Endodermal cell (in vitro differentiated cells): ENCODE results near the gene MRTO4. TPM values are rescaled to one million over a fixed set of nuclear protein-coding genes. Genes with fewer than 3 reads are reported as not detected.
"Not testable (repeated sequence)": the region's sequence is repeated elsewhere in the genome, so short reads cannot be mapped to it uniquely, and the experiment has no call there.

Experiments
- DNase-seq: peaks from one replicate; pipeline ENCODE4 v3.0.0-alpha.2; 2017
- H3K27ac ChIP-seq: 2 replicates; pipeline ENCODE4 v1.5.1; 2013; ENCODE audit warnings: mild to moderate bottlenecking, low read depth, low read length, moderate library complexity
- H3K27me3 ChIP-seq: 2 replicates; pipeline ENCODE4 v1.6.1; 2013; ENCODE audit warnings: mild to moderate bottlenecking, low read length, moderate library complexity; ENCODE audit not compliant: insufficient read depth, control insufficient read depth, poor library complexity, severe bottlenecking
- H3K36me3 ChIP-seq: 2 replicates; pipeline ENCODE4 v1.7.0; 2013; ENCODE audit warnings: mild to moderate bottlenecking, low read length, moderate library complexity; ENCODE audit not compliant: control insufficient read depth, insufficient read depth
- H3K4me1 ChIP-seq: one replicate; pipeline ENCODE4 v1.7.0; 2013; ENCODE audit warnings: low read length; ENCODE audit not compliant: control insufficient read depth, insufficient read depth
- H3K4me3 ChIP-seq: 2 replicates; pipeline ENCODE4 v1.5.1; 2013; ENCODE audit warnings: mild to moderate bottlenecking, low read length, moderate library complexity
- H3K9ac ChIP-seq: 2 replicates; pipeline ENCODE4 v1.6.1; 2013; ENCODE audit warnings: mild to moderate bottlenecking, low read length, moderate library complexity; ENCODE audit not compliant: poor library complexity, severe bottlenecking; ENCODE audit errors: extremely low read depth
- H3K9me3 ChIP-seq: 2 replicates; pipeline ENCODE4 v1.6.1; 2013; ENCODE audit warnings: mild to moderate bottlenecking, low read length, moderate library complexity; ENCODE audit not compliant: control insufficient read depth
- H3K27ac Mint-ChIP-seq: 2 replicates; pipeline ENCODE4 v1.8.0; 2020; ENCODE audit warnings: mixed read lengths
- H3K27me3 Mint-ChIP-seq: 2 replicates; pipeline ENCODE4 v1.8.0; 2021; ENCODE audit warnings: mild to moderate bottlenecking, mixed read lengths; ENCODE audit not compliant: insufficient read depth
- H3K36me3 Mint-ChIP-seq: 2 replicates; pipeline ENCODE4 v1.8.0; 2020; ENCODE audit warnings: low read depth, mixed read lengths
- H3K4me1 Mint-ChIP-seq: 2 replicates; pipeline ENCODE4 v1.8.0; 2020; ENCODE audit warnings: mixed read lengths
- H3K4me3 Mint-ChIP-seq: 2 replicates; pipeline ENCODE4 v1.8.0; 2020; ENCODE audit warnings: mild to moderate bottlenecking, moderate library complexity, mixed read lengths
- H3K9me3 Mint-ChIP-seq: 2 replicates; pipeline ENCODE4 v1.8.0; 2020; ENCODE audit warnings: mild to moderate bottlenecking, mixed read lengths
- WGBS, 2 experiments: methylation state at CpG; one replicate each; pipeline versions ENCODE4 v1.1.5 to v1.1.7; 2013; ENCODE audit warnings: missing lambda C conversion rate in 2 of 2, mixed read lengths in 1 of 2; ENCODE audit not compliant: insufficient coverage in 1 of 2, insufficient read length in 1 of 2; 5-methylcytosine and 5-hydroxymethylcytosine counted together
- total RNA-seq, 2 donors: library from RNA; stranded (reverse); fragmentation: NEBNext Ultra II Directional in 1 of 2; extraction: Animal tissue kit (Norgen Biotek cat#: 25700) in 1 of 2; gene quantifications; 2 replicates in 1 of 2; 3 replicates in 1 of 2; pipeline ENCODE4 v1.2.1, GENCODE V29; 2021
- TF ChIP-seq, protein P1 (sequence below): fragments of 200-600 bp; sonication (generic); conservative IDR thresholded peaks from 2 replicates; pipeline ENCODE4 v1.5.0; 2021; ENCODE audit warnings: antibody characterized with exemption, mild to moderate bottlenecking

Gene MRTO4
- total RNA-seq, 2 donors from 2014 or later = 37.7 to 44.5 TPM

DNA sequence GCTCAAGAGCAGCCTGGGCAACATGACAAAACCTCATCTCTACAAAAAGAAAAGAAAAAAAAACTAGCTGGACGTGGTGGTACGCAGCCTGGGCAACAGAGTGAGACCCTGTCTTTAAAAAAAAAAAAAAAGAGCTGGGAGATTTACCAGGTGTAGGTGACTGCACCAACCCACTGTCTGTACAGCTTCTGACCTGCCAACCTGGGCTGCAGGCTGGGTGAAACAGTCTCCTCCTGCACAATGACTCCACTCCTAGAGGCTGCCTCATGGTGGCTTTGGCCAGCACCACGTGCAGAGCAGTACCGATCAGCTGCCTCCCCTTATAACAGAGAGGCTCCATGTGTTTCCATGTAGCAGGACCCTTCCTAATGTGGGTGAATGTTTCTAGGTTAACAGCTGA is 3.7 kb downstream of the MRTO4 start:
- no peaks in the 10 kb centered on the region for H3K27me3 Mint-ChIP-seq
- no peaks in the 10 kb centered on the region for H3K9me3 Mint-ChIP-seq
- H3K36me3 ChIP-seq = peaks cover 55% of the 10 kb centered on the region
- H3K27ac Mint-ChIP-seq = no peak overlapping the region
- TF ChIP-seq, protein P1, sequence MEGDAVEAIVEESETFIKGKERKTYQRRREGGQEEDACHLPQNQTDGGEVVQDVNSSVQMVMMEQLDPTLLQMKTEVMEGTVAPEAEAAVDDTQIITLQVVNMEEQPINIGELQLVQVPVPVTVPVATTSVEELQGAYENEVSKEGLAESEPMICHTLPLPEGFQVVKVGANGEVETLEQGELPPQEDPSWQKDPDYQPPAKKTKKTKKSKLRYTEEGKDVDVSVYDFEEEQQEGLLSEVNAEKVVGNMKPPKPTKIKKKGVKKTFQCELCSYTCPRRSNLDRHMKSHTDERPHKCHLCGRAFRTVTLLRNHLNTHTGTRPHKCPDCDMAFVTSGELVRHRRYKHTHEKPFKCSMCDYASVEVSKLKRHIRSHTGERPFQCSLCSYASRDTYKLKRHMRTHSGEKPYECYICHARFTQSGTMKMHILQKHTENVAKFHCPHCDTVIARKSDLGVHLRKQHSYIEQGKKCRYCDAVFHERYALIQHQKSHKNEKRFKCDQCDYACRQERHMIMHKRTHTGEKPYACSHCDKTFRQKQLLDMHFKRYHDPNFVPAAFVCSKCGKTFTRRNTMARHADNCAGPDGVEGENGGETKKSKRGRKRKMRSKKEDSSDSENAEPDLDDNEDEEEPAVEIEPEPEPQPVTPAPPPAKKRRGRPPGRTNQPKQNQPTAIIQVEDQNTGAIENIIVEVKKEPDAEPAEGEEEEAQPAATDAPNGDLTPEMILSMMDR = no peak
- no peaks in the 10 kb centered on the region for H3K9me3 ChIP-seq
- no peak overlapping the region for H3K4me3 Mint-ChIP-seq
- no peak overlapping the region for H3K27ac ChIP-seq
- H3K27me3 ChIP-seq = no peaks in the 10 kb centered on the region
- no peak for DNase-seq
- no peak overlapping the region for H3K9ac ChIP-seq
- H3K4me1 ChIP-seq = no peaks in the 10 kb centered on the region
- no peak overlapping the region for H3K4me3 ChIP-seq
- 95 to 100% methylated on average over 2 to 4 of the region's 4 CpGs for whole genome bisulfite sequencing, 2 experiments
- H3K4me1 Mint-ChIP-seq = peaks cover 14% of the 10 kb centered on the region
- peaks cover 46% of the 10 kb centered on the region for H3K36me3 Mint-ChIP-seq

DNA sequence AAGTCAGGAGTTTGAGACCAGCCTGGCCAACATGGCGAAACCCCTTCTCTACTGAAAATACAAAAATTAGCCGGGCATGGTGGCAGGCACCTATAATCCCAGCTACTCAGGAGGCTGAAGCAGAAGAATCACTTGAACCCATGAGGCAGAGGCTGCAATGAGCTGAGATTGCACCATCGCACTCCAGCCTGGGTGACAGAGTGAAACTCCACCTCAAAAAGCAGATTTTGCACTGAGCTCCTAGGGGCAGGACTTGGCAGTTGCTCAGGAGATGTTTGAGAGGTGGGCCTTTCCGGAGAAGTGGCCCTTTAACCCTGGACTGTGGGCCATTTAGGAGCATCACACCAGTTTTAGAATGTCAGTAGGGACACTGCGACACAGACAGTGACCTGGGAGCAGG is 4.7 kb downstream of the MRTO4 start:
- not testable (repeated sequence) for H3K4me1 Mint-ChIP-seq, H3K9ac ChIP-seq, H3K27ac ChIP-seq, H3K4me3 ChIP-seq, H3K4me1 ChIP-seq, H3K9me3 Mint-ChIP-seq, H3K4me3 Mint-ChIP-seq, DNase-seq, H3K27me3 Mint-ChIP-seq, H3K27ac Mint-ChIP-seq, H3K27me3 ChIP-seq, H3K9me3 ChIP-seq
- WGBS, 2 experiments = 89 to 95% methylated on average over 5 of the region's 5 CpGs
- H3K36me3 Mint-ChIP-seq = peaks cover 47% of the 10 kb centered on the region
- peaks cover 56% of the 10 kb centered on the region for H3K36me3 ChIP-seq

DNA sequence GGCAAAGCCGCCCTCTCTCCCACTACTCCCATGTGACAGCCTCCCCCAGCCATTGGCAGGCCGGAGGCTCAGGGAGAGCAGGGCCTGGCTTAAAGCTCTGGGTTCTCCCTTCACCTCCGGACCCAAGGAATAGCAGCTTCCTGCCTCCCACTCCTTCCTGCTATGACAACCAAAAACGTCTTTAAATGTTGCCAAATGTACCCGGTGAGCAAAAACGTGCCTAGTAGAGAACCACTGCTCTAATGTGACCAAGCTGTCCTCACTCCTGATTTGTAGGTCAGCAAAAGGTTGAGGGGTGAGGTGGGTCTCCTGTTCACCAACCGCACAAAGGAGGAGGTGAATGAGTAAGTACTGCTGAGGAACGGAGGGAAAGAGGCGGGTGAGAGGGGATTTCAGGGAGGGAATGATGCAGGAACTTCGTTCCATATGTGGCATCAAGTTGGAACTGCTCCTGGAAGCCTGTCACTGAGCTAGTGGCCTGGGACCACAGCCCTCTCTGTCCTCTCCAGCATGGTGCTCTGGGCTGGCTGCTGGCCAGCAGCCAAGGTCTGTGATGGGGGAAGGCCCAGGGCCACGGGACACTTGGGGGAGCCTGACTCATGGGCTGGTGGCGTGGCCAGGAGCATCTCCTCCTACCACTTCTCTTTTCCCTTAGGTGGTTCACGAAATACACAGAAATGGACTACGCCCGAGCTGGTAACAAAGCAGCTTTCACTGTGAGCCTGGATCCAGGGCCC is 5.7 kb downstream of the MRTO4 start:
- Mint-ChIP-seq H3K27me3 (no peaks in the 10 kb centered on the region), H3K4me1 (peaks cover 8% of the 10 kb centered on the region)
- TF ChIP-seq, protein P1 = no peak

More for the DNA sequence above, 5.7 kb downstream of the MRTO4 start:
- H3K4me3 ChIP-seq = no peak overlapping the region
- H3K9ac ChIP-seq = no peak overlapping the region
- H3K27ac Mint-ChIP-seq = no peak overlapping the region
- no peaks in the 10 kb centered on the region for H3K9me3 Mint-ChIP-seq
- no peaks in the 10 kb centered on the region for H3K4me1 ChIP-seq
- no peak for DNase-seq
- H3K4me3 Mint-ChIP-seq = no peak overlapping the region
- no peaks in the 10 kb centered on the region for H3K9me3 ChIP-seq
- WGBS, 2 experiments = 87 to 92% methylated on average over 10 to 15 of the region's 15 CpGs
- H3K36me3 Mint-ChIP-seq = peaks cover 47% of the 10 kb centered on the region
- H3K27me3 ChIP-seq = no peaks in the 10 kb centered on the region
- H3K36me3 ChIP-seq = peaks cover 56% of the 10 kb centered on the region
- no peak overlapping the region for H3K27ac ChIP-seq
